GM10847 (cell line): Measurements from ENCODE around the gene ILDR1.

Experiments used
- POLR2A ChIP-seq: IDR thresholded peaks from 2 replicates; pipeline ENCODE4 v1.6.1; 2011; ENCODE audit not compliant: insufficient read length; ENCODE audit errors: extremely low read depth

Gene ILDR1

GRCh38 chr3:122025296-122025695 is 3.2 kb upstream of the ILDR1 start:
- TF ChIP-seq POLR2A = no peak

DNA sequence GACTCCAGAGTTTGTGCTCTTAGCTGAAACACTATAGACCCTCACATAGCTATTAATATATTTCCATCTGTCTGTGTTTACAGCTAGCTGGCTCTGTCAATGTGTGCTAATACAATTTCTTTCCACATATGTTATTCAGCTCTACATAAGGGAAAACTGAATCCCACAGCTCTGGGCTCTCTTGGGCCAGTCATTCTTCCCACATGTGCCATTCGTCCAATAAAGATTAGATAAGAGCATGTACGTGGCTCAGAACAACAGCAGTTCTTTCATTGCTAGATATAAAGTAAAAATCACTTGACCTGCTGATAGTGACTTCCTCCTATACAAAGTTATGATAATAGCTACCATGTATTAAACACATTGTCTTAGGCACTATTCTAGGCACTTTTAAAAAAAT is 2.8 kb upstream of the ILDR1 start:
- no peak for TF ChIP-seq POLR2A

- no peak for TF ChIP-seq POLR2A
Measured at GRCh38 chr3:122023335-122023910, 1.4 kb upstream of the ILDR1 start.

GRCh38 chr3:122021037-122021436 is 1.0 kb downstream of the ILDR1 start:
- no peak for TF ChIP-seq POLR2A

DNA sequence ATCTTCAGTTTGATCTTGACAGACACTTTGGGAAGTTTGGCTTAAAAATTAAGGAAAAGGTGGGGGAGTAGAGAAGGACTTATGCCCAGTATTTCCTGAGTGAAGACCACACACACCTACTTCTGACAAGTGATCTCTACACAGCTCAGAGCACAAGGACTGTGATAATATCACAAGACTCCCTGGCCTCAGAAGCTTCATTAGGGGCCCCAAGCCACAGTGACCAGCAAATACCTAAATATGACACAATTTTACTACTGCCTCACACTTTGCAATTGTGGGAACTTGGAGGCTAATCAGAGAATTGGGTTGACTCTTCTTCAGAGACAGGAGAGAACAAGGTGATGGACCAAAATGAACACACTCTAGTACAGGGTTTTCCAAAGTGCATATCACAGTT is 2.6 kb downstream of the ILDR1 start:
- TF ChIP-seq POLR2A = no peak

GRCh38 chr3:122014741-122015140 is 7.3 kb downstream of the ILDR1 start:
- no peak for TF ChIP-seq POLR2A

DNA sequence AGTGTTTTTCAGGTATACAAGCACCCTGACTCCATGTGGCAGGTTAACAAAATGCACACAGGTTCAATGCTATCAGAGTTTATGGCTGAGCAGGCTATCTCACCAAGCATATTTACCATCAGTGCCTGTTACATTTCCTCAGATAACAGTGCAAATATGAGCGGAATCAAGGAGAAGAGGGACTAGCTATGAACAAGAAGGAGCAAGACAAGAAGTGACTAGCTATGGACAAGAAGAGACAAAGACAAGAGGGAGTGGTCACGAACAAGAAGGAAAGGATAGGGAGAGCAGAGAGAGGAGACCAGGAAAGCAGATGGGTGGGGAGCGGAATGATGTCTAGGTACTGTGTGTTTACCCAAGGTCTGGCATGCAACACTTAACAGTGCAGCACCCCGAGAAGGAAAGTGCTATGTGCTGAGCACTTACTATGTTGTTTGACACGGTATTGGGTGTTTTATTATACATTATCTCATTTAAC is 8.6 kb downstream of the ILDR1 start:
- TF ChIP-seq POLR2A = no peak

DNA sequence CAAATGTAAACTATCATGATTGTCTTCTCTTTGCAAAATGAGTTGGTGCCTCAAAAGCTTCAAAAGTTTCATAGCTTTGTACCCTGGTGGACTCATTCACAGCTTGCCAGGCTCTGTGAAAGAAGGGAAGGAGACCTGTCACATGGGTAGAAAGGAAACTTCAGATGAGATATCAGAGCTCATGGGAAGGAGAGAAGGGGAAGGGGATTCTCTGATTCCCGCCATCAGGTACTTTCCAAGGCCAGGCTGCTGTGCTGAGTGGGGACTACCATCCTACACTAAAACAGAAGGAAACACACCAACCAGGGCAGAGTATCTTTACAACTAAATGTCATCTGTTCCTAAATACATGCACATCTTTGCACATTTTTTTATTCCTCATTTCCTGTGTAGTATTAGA is 9.2 kb downstream of the ILDR1 start:
- TF ChIP-seq POLR2A = no peak

DNA sequence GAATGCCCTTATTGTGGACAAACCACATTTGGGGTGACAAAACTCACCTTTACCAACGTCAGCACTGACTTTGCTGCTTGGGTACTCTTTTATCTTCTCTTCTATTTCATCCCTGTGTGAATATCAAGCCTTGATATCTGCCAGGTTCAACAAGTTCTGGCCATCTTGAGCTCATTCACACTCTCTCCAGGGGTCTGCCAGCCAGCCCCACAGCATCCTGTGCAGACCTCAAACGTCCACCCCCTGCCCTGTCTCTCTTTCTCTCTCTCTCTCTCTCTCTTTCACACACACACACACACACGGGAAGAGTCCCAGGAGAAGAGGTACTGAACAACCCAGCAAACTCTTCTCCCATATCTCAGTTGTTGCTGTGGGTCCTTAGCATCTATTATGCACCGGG is 10.7 kb downstream of the ILDR1 start:
- TF ChIP-seq POLR2A = no peak

DNA sequence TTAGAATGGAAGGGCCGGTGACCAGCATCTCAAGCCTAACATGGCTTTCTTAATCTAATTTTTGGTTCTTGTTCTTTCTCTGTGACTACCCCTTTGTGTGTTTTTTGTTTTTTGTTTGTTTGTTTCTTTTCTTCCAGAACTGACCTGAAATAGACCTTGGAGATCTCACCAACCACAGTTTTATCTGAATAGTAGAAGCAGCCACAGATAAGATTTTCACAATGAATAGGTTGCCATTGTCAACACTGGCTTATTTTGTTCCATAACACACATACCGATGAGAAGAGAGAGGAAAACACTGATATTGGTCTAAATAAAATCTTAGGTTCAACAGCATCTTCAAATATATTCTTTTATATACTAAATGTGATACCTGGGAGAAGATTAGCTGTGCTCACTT is 11.5 kb downstream of the ILDR1 start:
- TF ChIP-seq POLR2A = no peak

DNA sequence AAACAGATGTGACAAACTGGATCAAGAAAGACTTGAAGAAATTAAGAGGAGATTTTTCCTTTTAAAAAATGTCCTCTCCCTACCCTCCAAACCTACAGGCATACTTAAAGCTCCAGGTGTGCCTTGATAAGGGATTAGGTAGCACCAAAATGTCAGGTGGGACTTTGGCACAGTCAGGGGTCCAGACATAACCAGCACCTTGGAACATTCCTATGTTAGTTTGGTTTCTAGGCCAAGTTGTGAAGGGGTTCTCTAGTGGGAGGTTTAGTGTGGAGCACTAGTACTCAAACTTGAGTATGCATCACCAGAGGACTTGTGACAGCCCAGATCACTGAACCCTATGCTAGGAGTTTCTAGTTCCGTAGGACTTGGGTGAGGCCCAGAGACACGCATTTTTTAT is 13.9 kb downstream of the ILDR1 start:
- no peak for TF ChIP-seq POLR2A

GRCh38 chr3:122006267-122006666 is 15.8 kb downstream of the ILDR1 start:
- no peak for TF ChIP-seq POLR2A

DNA sequence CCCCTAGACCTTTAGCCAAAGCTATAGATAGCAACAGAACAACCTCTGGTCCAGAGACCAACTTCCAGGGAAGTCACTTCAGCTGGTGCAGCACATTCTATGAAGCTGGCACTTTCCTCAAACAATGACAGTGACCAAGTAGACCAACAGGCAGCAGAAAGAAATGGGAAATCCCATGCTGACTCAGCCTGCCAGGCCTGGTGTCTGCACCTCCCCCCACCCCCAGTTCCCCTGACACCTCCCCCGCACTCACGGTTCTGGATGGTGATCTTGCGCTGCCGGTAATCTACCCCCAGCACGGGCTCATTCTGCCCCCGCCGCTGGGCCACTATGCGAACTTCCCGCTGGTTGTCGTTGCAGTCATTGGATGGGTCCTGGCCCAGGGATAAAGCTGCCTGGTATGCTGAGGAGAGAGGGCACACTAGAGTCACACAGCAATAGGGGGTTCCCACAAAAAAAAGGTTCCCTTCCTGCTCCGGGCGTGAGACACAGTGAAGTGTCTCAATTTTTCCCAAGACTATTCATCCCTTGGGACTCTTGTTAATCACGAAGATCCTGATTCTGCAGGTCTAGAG is 17.0 kb downstream of the ILDR1 start:
- no peak for TF ChIP-seq POLR2A

- TF ChIP-seq POLR2A = no peak
Measured at GRCh38 chr3:122004107-122004506, 17.9 kb downstream of the ILDR1 start.

DNA sequence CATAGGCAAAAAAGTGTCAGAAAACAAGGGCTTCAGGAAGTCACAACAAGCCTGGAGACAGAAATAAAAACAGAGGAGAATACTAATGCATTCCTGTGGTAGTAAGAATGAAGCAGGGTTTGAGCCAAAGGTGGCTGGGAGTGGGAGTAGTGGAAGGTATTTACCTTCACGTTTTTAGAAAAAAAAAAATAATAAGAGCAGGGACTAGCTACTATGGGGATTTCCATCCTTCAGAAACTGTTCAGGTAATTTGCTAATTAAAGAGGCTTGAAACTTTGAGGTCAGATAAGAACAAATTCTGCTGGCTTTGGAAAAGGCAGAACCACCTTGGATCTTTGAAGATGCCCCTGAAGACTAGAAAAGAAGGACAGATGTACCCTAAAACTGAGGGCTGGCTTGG is 18.4 kb downstream of the ILDR1 start:
- TF ChIP-seq POLR2A = no peak

DNA sequence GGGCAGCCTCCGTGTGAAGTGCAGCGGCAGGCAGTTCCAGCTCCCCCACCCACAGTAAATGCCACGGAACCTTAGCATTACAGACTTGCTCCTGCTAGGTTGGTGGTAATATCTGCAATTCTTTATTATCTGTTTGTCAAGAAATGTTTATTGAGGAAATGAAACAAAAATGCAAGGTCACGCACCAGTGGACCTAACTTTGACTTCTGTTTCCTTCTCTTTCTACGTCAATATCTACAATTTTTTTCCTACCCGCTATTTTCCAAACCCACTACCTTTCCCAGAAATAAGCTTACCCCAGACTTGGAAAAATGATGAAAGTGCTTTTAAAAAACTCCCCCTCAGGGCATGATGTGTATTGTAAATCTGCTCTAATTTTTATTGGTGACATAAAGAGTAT is 18.9 kb downstream of the ILDR1 start:
- no peak for TF ChIP-seq POLR2A

DNA sequence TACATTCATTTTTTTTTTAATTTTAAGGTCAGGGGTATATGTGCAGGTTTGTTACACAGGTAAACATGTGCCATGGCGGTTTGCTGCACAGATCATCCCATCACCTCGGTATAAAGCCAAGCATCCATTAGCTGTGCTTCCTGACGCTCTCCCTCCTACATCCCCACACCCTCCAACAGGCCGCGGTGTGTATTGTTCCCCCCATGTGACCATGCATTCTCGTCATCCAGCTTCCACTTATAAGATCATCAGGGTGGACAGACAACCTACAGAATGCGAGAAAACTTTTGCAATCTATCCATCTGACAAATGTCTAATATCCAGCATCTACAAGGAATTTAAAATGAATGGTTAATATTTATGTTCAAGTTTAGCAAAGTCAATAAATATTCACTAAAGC is 19.4 kb downstream of the ILDR1 start:
- no peak for TF ChIP-seq POLR2A
